Caco-2 (cell line): Measurements from ENCODE around the gene SEMA4B. TPM values are rescaled to one million over a fixed set of nuclear protein-coding genes. Genes with fewer than 3 reads are reported as not detected.
A peak's percentile ranks its signal among the peaks of the same experiment; 100 is the strongest.

Experiments used
- BruUV-seq: library from RNA; stranded (reverse); fragments of 400-500 nt; replicated peaks from 2 replicates; lab custom pipeline; 2021; lab: Mats Ljungman, UMichigan
- CTCF ChIA-PET: fragments of 300-600 bp; sonication (Branson Sonifier 250); formaldehyde crosslinking; loops from one replicate; lab custom pipeline; 2022; ENCODE audit warnings: antibody characterized with exemption; lab: Charles Lee
- POLR2A ChIA-PET: fragments of 300-600 bp; sonication (Branson Sonifier 250); formaldehyde crosslinking; loops from one replicate; lab custom pipeline; 2022; ENCODE audit warnings: antibody characterized with exemption; lab: Charles Lee
- DNase-seq, 2 experiments: peaks; one replicate each; pipeline versions ENCODE4 v3.0.0 to v3.0.0-alpha.2; 2020 to 2022
- H3K27me3 ChIP-seq: replicated peaks from 2 replicates; pipeline ENCODE4 v1.6.0; 2011; ENCODE audit warnings: low read length; ENCODE audit not compliant: control insufficient read depth, insufficient read depth
- H3K36me3 ChIP-seq: 2 replicates; pipeline ENCODE4 v1.5.1; 2011; ENCODE audit warnings: low read length; ENCODE audit not compliant: control insufficient read depth, insufficient read depth
- H3K4me1 ChIP-seq: fragments of 250-450 bp; sonication (Bioruptor Pico); 2 replicates; pipeline ENCODE4 v1.5.1; 2020; ENCODE audit warnings: mild to moderate bottlenecking
- H3K4me3 ChIP-seq: 2 replicates; pipeline ENCODE4 v1.5.1; 2011; ENCODE audit warnings: low read depth, mild to moderate bottlenecking, control low read depth, low read length
- H3K9me3 ChIP-seq: fragments of 250-450 bp; sonication (Bioruptor Pico); 2 replicates; pipeline ENCODE4 v1.5.1; 2020; ENCODE audit warnings: mild to moderate bottlenecking, moderate library complexity
- H3K27ac Mint-ChIP-seq: one replicate; pipeline ENCODE4 v1.8.0; 2022; ENCODE audit warnings: mixed read lengths; ENCODE audit not compliant: unreplicated experiment
- H3K27me3 Mint-ChIP-seq: one replicate; pipeline ENCODE4 v1.8.0; 2022; ENCODE audit warnings: mixed read lengths; ENCODE audit not compliant: insufficient read depth, unreplicated experiment
- H3K36me3 Mint-ChIP-seq: one replicate; pipeline ENCODE4 v1.8.0; 2022; ENCODE audit warnings: mild to moderate bottlenecking, mixed read lengths; ENCODE audit not compliant: insufficient read depth, unreplicated experiment
- H3K4me1 Mint-ChIP-seq: one replicate; pipeline ENCODE4 v1.8.0; 2022; ENCODE audit warnings: low read depth, mixed read lengths; ENCODE audit not compliant: unreplicated experiment
- H3K4me3 Mint-ChIP-seq: one replicate; pipeline ENCODE4 v1.8.0; 2022; ENCODE audit warnings: mild to moderate bottlenecking, moderate library complexity, mixed read lengths; ENCODE audit not compliant: unreplicated experiment
- H3K9me3 Mint-ChIP-seq: one replicate; pipeline ENCODE4 v1.8.0; 2022; ENCODE audit warnings: mixed read lengths; ENCODE audit not compliant: unreplicated experiment
- CTCF ChIP-seq, 2 experiments: fragments of 200-600 bp in 1 of 2; IDR thresholded peaks; 1 replicate in 1 of 2; 2 replicates in 1 of 2; pipeline versions ENCODE4 v1.5.1 to v1.8.0; 2011 to 2022; ENCODE audit warnings: antibody characterized with exemption in 1 of 2, control low read depth in 1 of 2, inconsistent platforms in 1 of 2, low read depth in 1 of 2, low read length in 1 of 2, mild to moderate bottlenecking in 1 of 2, moderate library complexity in 1 of 2; ENCODE audit not compliant: insufficient read depth in 1 of 2, severe bottlenecking in 1 of 2, unreplicated experiment in 1 of 2
- intact Hi-C: fragments of 100-400 bp; cut with micrococcal nuclease; formaldehyde crosslinking; loops from one replicate; pipeline ENCODE4 v1.10.0; 2022; ENCODE audit not compliant: unreplicated experiment
- total RNA-seq: library from RNA; stranded (reverse); gene quantifications from 2 replicates; pipeline ENCODE4 v1.2.3, GENCODE V29; 2022

Gene SEMA4B
- total RNA-seq, 1 experiment from 2014 or later: 13.9 TPM

- H3K4me3 Mint-ChIP-seq: no peak overlapping the region
- no TSS peak for BruUV-seq
- ChIA-PET POLR2A (no interaction called here), CTCF (interaction anchor here (2.8 kb wide), 1 partner anchor 16 kb away, joined by 10 read pairs; the partner anchor contains the start of genes CIB1 and GDPGP1)
- no peak overlapping the region for H3K27ac Mint-ChIP-seq
- Histone ChIP-seq H3K4me3 (no peak overlapping the region), H3K4me1 (peaks cover 10% of the 10 kb centered on the region; the same call in 1 of the 2 replicates), H3K36me3 (no peaks in the 10 kb centered on the region), H3K9me3 (no peaks in the 10 kb centered on the region), H3K27me3 (no peaks in the 10 kb centered on the region)
- intact Hi-C loops: no loop called here
- H3K36me3 Mint-ChIP-seq: no peaks in the 10 kb centered on the region
- TF ChIP-seq CTCF (IDR thresholded peaks at IDR 0.05; ENCODE audit: insufficient read depth in 1 of 2, low read depth in 1 of 2, low read length in 1 of 2, severe bottlenecking in 1 of 2, unreplicated experiment in 1 of 2): no peak
- DNase-seq: no peak
- H3K27me3 Mint-ChIP-seq: no peaks in the 10 kb centered on the region
- H3K4me1 Mint-ChIP-seq: no peaks in the 10 kb centered on the region
- no peaks in the 10 kb centered on the region for H3K9me3 Mint-ChIP-seq
These were observed 16.7 kb downstream of the SEMA4B start for GRCh38 chr15:90217671-90218394.

GRCh38 chr15:90219421-90220141, 18.5 kb downstream of the SEMA4B start:
- Mint-ChIP-seq H3K27me3 (no peaks in the 10 kb centered on the region), H3K4me1 (no peaks in the 10 kb centered on the region), H3K4me3 (no peak overlapping the region), H3K9me3 (no peaks in the 10 kb centered on the region), H3K27ac (no peak overlapping the region), H3K36me3 (peaks cover 5% of the 10 kb centered on the region)
- no TSS peak for BruUV-seq
- H3K4me3 ChIP-seq: no peak overlapping the region
- no peaks in the 10 kb centered on the region for H3K36me3 ChIP-seq
- peak in 1 of 2 experiments; percentile 63 for DNase-seq
- no peaks in the 10 kb centered on the region for H3K9me3 ChIP-seq
- ChIA-PET POLR2A (no interaction called here), CTCF (interaction anchor here (1.0 kb wide), 1 partner anchor 13 kb away, joined by 4 read pairs; no protein-coding TSS in a partner anchor)
- H3K27me3 ChIP-seq: no peaks in the 10 kb centered on the region
- TF ChIP-seq CTCF (IDR thresholded peaks at IDR 0.05; ENCODE audit: insufficient read depth in 1 of 2, low read depth in 1 of 2, low read length in 1 of 2, severe bottlenecking in 1 of 2, unreplicated experiment in 1 of 2): peak; percentile 68 to 81
- intact Hi-C loops: no loop called here
- H3K4me1 ChIP-seq: no peaks in the 10 kb centered on the region

- Mint-ChIP-seq H3K9me3 (no peaks in the 10 kb centered on the region), H3K4me3 (no peak overlapping the region), H3K4me1 (no peaks in the 10 kb centered on the region), H3K27ac (no peak overlapping the region), H3K36me3 (peaks cover 11% of the 10 kb centered on the region), H3K27me3 (no peaks in the 10 kb centered on the region)
- ChIA-PET CTCF (interaction anchor here (0.5 to 2.3 kb wide), 13 partner anchors 12 to 706 kb away, joined by 3 to 39 read pairs (median 4); partner anchors contain the start of genes CIB1, GDPGP1 and SEMA4B), POLR2A (interaction anchor here (0.5 to 0.6 kb wide), 2 partner anchors 12 to 28 kb away, joined by 5 to 6 read pairs; partner anchors contain the start of genes CIB1 and TTLL13)
- peak; percentile 56 to 66 for TF ChIP-seq CTCF (IDR thresholded peaks at IDR 0.05; ENCODE audit: insufficient read depth in 1 of 2, low read depth in 1 of 2, low read length in 1 of 2, severe bottlenecking in 1 of 2, unreplicated experiment in 1 of 2)
- Histone ChIP-seq H3K4me3 (no peak overlapping the region), H3K27me3 (no peaks in the 10 kb centered on the region), H3K4me1 (no peaks in the 10 kb centered on the region), H3K9me3 (no peaks in the 10 kb centered on the region), H3K36me3 (no peaks in the 10 kb centered on the region)
- peak; percentile 74 to 75 for DNase-seq
- no TSS peak for BruUV-seq
- intact Hi-C loops: loop anchor here (1.0 kb wide), 1 partner anchor 78 kb away; no protein-coding TSS in a partner anchor
These were observed 20.2 kb downstream of the SEMA4B start for GRCh38 chr15:90221246-90221900.
